ENCODE results near the gene SFXN2. TPM values are rescaled to one million over a fixed set of nuclear protein-coding genes. Genes with fewer than 3 reads are reported as not detected.

The SFXN2 gene
- total RNA-seq, 4 donors from 2014 or later = 1.9 to 5.6 (median 3.1) TPM

DNA sequence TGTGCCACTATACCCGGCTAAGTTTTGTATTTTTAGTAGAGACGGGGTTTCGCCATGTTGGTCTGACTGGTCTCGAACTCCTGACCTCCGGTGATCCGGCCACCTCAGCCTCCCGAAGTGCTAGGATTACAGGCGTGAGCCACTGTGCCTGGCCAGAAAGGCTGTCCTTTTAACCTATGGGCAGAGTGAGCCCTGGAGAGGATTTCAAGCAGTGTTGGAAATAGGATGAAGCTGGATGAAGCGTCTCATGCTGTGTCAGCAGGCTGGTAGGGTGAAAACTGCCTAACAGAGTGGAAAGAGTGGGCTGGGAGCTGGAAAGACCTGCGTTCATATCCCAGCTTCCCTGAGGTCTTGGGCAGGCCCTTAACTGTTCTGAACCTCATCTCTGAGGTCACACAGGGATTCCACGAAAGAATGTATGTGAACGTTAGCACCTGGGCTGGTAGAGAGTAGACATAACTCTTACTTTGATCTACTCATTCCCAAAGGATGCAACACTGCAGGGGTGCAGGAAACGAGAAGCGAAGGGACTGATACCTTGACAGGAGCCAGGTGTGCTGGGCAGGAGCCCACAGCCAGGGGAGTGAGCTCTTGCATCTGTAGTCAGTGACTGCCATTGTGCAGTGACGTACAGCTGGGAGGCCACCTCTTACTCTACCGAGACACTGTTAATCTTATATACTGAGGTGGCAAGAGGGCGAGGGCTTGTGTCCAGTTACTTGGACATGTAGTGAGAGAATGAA is 63.4 kb downstream of the SFXN2 start:
- WGBS = 67% methylated on average over 16 of the region's 17 CpGs
- no peak for TF ChIP-seq EP300 (IDR thresholded peaks at IDR 0.05)
- TF ChIP-seq, protein P1, sequence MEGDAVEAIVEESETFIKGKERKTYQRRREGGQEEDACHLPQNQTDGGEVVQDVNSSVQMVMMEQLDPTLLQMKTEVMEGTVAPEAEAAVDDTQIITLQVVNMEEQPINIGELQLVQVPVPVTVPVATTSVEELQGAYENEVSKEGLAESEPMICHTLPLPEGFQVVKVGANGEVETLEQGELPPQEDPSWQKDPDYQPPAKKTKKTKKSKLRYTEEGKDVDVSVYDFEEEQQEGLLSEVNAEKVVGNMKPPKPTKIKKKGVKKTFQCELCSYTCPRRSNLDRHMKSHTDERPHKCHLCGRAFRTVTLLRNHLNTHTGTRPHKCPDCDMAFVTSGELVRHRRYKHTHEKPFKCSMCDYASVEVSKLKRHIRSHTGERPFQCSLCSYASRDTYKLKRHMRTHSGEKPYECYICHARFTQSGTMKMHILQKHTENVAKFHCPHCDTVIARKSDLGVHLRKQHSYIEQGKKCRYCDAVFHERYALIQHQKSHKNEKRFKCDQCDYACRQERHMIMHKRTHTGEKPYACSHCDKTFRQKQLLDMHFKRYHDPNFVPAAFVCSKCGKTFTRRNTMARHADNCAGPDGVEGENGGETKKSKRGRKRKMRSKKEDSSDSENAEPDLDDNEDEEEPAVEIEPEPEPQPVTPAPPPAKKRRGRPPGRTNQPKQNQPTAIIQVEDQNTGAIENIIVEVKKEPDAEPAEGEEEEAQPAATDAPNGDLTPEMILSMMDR (IDR thresholded peaks at IDR 0.05) = no peak
- no peak for TF ChIP-seq POLR2AphosphoS5 (IDR thresholded peaks at IDR 0.05)
- no peak for TF ChIP-seq POLR2A (IDR thresholded peaks at IDR 0.05)
- H3K4me1 ChIP-seq = peaks cover 100% of the 10 kb centered on the region

DNA sequence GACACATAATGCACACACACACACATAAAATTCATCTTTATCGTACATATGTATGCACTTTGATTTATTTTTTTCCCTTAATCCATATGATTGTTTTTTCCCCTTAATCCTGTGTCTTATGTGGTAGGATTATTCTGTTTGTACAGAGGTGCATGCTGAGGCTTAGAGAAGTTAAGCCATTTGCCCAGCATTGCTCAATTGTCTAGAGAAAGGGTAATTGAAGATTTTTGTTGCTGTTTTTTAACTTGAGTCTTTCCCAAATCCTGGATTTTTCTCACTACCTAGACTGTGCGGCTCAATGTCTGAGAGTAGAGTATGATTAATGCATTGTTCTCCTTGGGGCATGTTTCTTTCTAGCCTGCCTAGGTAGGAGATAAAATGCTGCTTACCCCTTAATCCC is 64.3 kb downstream of the SFXN2 start:
- no peak for DNase-seq (ENCODE audit: low spot score in 2 of 2)
- H3K27me3 ChIP-seq = no peaks in the 10 kb centered on the region
- WGBS = 80% methylated on average over 2 of the region's 2 CpGs
- no peaks in the 10 kb centered on the region for H3K9me3 ChIP-seq
- H3K27ac ChIP-seq = peak overlapping the region; percentile 93
- peaks cover 100% of the 10 kb centered on the region for H3K4me1 ChIP-seq
- no peak overlapping the region for H3K4me3 ChIP-seq
- no peaks in the 10 kb centered on the region for H3K36me3 ChIP-seq
- no peak for TF ChIP-seq EP300 (IDR thresholded peaks at IDR 0.05)
- no peak for TF ChIP-seq POLR2A (IDR thresholded peaks at IDR 0.05)
- TF ChIP-seq, protein P1 (IDR thresholded peaks at IDR 0.05) = no peak
- no peak for TF ChIP-seq POLR2AphosphoS5 (IDR thresholded peaks at IDR 0.05)

More for the DNA sequence above, 63.4 kb downstream of the SFXN2 start:
- H3K27ac ChIP-seq = peak overlapping the region; percentile 94
- H3K36me3 ChIP-seq = no peaks in the 10 kb centered on the region
- no peaks in the 10 kb centered on the region for H3K27me3 ChIP-seq
- H3K9me3 ChIP-seq = no peaks in the 10 kb centered on the region
- no peak overlapping the region for H3K4me3 ChIP-seq
- no peak for DNase-seq (ENCODE audit: low spot score in 2 of 2)

DNA sequence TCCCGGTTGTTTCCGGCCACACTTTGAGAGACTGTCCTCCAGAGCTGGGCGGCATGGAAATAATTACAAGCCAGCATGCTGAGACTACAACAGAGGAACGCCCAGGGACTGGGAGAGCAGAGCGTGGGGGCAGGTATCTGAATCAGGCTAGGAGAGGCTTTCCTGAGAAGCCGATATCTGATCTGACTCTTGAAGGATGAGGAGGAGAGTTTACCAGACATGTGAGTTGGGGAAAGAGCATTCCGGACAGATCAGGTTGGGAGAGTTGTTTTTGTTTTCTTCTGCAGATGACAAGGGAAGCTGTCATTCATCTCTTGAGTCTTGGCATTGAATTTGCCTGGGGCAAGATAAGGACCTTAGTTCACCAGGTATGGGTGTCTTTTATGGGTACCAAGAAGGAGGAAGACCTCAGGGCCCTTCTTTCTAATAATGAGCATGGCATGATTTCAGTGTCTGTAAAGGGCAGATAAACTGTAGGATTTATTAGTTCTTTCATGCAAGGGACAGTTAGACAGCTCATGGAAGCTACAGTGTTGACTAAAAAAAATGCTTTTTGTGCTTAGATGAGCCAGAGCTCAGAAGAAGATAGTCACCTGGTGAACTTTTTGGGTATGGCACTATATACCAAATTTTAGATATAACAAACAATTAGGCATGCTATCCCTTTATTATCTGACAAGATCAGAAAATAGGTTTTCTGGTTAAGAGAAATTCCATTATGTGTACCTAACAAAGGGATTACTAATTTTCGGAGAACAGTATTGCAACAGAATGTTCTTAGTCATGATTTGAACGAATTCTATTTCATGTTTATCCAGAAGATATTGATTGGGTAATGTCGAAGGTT is 65.5 kb downstream of the SFXN2 start:
- Histone ChIP-seq H3K4me1 (peaks cover 94% of the 10 kb centered on the region), H3K27me3 (no peaks in the 10 kb centered on the region), H3K27ac (peak overlapping the region; percentile 93), H3K9me3 (no peaks in the 10 kb centered on the region), H3K4me3 (no peak overlapping the region), H3K36me3 (no peaks in the 10 kb centered on the region)
- 57% methylated on average over 10 of the region's 10 CpGs for WGBS
- DNase-seq (ENCODE audit: low spot score in 2 of 2) = no peak
- TF ChIP-seq, protein P1 (IDR thresholded peaks at IDR 0.05) = peak in 1 of 2 donors; percentile 4
- no peak for TF ChIP-seq POLR2AphosphoS5 (IDR thresholded peaks at IDR 0.05)

DNA sequence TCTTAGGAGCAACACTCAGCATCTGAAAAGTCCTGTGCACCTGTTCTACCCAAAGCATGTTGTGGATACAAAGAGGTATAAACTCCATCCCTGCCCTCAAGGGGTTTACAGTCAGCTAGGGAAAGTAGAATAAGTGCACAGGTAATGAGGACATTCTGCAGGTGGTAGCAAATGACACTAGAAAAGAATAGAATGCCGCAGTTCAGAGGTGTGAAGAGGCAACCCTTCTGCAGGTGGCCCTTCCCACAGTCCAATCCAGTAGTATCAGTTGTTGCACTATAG is 66.0 kb downstream of the SFXN2 start:
- Histone ChIP-seq H3K36me3 (no peaks in the 10 kb centered on the region), H3K4me3 (no peak overlapping the region), H3K9me3 (no peaks in the 10 kb centered on the region), H3K27me3 (no peaks in the 10 kb centered on the region), H3K4me1 (peaks cover 92% of the 10 kb centered on the region), H3K27ac (peak overlapping the region; percentile 93)
- no peak for DNase-seq (ENCODE audit: low spot score in 2 of 2)
- 94% methylated on average over 1 of the region's 1 CpG for WGBS
- TF ChIP-seq, protein P1 (IDR thresholded peaks at IDR 0.05) = no peak
- no peak for TF ChIP-seq EP300 (IDR thresholded peaks at IDR 0.05)
- TF ChIP-seq POLR2A (IDR thresholded peaks at IDR 0.05) = no peak
- TF ChIP-seq POLR2AphosphoS5 (IDR thresholded peaks at IDR 0.05) = no peak
